Brain microvascular endothelial cell (primary cell): ENCODE measurements around the gene PTPN22.
"Not testable (repeated sequence)": the region's sequence is repeated elsewhere in the genome, so short reads cannot be mapped to it uniquely, and the experiment has no call there.

ENCODE experiments used
- DNase-seq: peaks from one replicate; pipeline ENCODE4 v3.0.0-alpha.2; 2020
- H3K27ac ChIP-seq: fragments of 250-450 bp; sonication (Bioruptor Pico); 2 replicates; pipeline ENCODE4 v1.5.1; 2020; ENCODE audit warnings: mild to moderate bottlenecking, moderate library complexity
- H3K27me3 ChIP-seq: fragments of 250-450 bp; sonication (Bioruptor Pico); replicated peaks from 2 replicates; pipeline ENCODE4 v1.5.1; 2020; ENCODE audit warnings: mild to moderate bottlenecking
- H3K36me3 ChIP-seq: fragments of 250-450 bp; sonication (Bioruptor Pico); replicated peaks from 2 replicates; pipeline ENCODE4 v1.5.1; 2020; ENCODE audit warnings: mild to moderate bottlenecking
- H3K4me3 ChIP-seq: 2 replicates; pipeline ENCODE4 v1.5.1; 2011; ENCODE audit warnings: low read depth, mild to moderate bottlenecking, control low read depth, low read length, moderate library complexity
- in situ Hi-C: cut with HindIII; loops from 2 replicates; pipeline ENCODE4 v1.10.0; 2017; ENCODE audit warnings: low sequenced_read_pairs, low pct_ligation_motif_present
- TF ChIP-seq, protein P1 (sequence below): IDR thresholded peaks from 2 replicates; pipeline ENCODE4 v1.5.1; 2011; ENCODE audit warnings: low read depth, mild to moderate bottlenecking, moderate library complexity, low read length, control low read depth, inconsistent platforms; ENCODE audit errors: missing control alignments

PTPN22 gene

DNA sequence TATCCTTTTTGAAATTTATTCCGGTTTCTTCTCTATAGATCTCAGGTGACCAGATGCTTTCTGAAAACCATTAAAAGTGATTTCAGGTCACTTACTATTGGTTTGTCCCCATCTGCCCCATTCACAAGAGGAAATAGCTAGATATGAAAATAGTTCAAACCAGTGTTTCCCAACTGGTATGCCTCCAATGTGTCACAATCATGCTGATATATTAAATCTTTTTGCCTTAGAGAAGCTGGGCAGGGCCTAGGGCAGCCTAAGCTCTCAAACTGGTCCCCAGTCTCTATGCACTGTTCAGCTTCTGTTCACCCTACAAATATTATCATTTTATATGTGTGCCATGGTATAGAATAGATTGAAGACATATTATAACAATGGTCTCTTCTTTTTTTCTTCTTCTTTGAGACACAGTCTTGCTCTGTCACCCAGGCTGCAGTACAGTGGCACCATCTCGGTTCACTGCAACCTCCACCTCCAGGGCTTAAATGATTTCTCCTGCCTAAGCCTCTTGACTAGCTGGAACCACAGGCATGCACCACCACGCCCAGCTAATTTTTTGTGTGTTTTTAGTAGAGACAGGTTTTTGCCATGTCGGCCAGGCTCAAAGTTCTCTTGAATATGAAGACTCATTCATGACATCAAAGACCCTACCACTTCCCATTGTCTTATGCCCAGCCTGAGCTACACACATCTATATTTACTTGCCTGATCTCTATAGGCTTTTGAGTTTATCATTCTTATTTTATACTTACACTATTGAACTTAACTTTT, 15.7 kb downstream of the PTPN22 start:
- H3K27ac ChIP-seq, result no peak overlapping the region
- H3K36me3 ChIP-seq, result no peaks in the 10 kb centered on the region
- TF ChIP-seq, protein P1, sequence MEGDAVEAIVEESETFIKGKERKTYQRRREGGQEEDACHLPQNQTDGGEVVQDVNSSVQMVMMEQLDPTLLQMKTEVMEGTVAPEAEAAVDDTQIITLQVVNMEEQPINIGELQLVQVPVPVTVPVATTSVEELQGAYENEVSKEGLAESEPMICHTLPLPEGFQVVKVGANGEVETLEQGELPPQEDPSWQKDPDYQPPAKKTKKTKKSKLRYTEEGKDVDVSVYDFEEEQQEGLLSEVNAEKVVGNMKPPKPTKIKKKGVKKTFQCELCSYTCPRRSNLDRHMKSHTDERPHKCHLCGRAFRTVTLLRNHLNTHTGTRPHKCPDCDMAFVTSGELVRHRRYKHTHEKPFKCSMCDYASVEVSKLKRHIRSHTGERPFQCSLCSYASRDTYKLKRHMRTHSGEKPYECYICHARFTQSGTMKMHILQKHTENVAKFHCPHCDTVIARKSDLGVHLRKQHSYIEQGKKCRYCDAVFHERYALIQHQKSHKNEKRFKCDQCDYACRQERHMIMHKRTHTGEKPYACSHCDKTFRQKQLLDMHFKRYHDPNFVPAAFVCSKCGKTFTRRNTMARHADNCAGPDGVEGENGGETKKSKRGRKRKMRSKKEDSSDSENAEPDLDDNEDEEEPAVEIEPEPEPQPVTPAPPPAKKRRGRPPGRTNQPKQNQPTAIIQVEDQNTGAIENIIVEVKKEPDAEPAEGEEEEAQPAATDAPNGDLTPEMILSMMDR, result no peak
- no peaks in the 10 kb centered on the region for H3K27me3 ChIP-seq
- H3K4me3 ChIP-seq, result no peak overlapping the region
- no peak for DNase-seq
- in situ Hi-C loops, result no loop called here

DNA sequence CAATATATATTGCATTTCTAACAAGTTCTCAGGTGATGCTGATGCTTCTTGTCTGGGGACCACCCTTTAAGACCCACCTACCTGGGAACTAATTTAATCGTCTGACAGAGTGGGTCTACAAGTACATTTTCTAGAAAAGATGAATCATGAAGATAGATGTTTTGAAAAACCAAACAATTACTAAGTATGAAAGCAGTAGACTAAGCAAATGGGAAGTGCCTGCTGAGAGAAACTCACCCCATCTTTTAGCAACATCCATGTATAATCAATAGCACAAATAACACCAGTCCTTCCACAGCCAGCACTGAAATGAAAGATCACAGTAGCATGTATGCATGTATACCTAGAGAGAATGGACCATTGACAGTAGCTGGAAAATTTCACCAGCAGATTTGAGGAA, 17.3 kb downstream of the PTPN22 start:
- DNase-seq, result no peak
- in situ Hi-C loops, result no loop called here
- TF ChIP-seq, protein P1, result no peak
- H3K36me3 ChIP-seq, result no peaks in the 10 kb centered on the region
- H3K27ac ChIP-seq, result no peak overlapping the region
- no peak overlapping the region for H3K4me3 ChIP-seq
- H3K27me3 ChIP-seq, result no peaks in the 10 kb centered on the region

DNA sequence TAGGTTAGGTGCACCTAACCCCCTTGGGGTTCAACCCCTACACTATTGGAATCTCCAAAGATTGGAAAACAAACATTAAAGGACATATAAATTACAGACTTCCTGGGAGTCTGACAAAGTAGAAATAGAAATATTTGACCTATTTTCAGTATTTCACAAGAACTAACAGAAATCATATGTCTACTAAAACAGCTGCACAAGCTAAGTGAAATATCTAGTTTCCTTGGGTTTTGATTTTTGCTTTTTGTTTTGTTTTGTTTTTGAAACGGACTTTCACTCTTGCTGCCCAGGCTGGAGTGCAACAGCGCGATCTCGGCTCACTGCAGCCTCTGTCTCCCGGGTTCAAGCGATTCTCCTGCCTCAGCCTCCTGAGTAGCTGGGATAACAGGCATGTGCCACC, 18.8 kb downstream of the PTPN22 start:
- in situ Hi-C loops, DNase-seq, H3K36me3 ChIP-seq, H3K27me3 ChIP-seq, H3K27ac ChIP-seq, H3K4me3 ChIP-seq: not testable (repeated sequence)

DNA sequence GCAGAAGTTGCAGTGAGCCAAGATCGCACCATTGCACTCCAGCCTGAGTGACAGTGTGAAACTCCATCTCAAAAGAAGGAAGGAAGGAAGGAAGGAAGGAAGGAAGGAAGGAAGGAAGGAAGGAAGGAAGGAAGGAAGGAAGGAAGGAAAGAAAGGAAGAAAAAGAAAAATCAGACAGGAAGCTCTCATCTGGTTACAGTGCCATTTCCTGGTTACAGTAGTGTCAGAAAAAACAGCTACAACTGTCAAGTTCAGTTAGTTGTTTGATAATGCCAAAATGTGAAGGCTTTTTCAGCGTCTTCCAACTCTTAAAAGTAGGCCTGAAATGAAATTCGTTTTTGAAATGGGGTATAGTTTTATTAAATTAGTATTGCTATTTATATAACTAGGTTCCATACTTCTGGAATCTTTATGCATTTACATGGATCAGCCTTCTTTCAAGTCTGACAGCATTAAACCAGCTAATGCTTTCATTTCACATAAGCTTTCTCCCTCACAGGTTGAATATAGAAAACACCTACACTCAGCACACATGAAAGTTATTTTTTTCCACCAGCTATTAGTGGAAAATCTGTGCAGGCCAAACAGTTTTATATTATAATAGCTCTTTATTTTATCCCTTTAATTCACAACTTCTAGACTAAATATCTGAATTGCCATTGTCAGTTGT, 21.2 kb downstream of the PTPN22 start:
- TF ChIP-seq, protein P1, result no peak
- in situ Hi-C loops, result no loop called here
- Histone ChIP-seq H3K4me3 (no peak overlapping the region), H3K27ac (no peak overlapping the region), H3K36me3 (no peaks in the 10 kb centered on the region), H3K27me3 (no peaks in the 10 kb centered on the region)
- DNase-seq, result no peak

DNA sequence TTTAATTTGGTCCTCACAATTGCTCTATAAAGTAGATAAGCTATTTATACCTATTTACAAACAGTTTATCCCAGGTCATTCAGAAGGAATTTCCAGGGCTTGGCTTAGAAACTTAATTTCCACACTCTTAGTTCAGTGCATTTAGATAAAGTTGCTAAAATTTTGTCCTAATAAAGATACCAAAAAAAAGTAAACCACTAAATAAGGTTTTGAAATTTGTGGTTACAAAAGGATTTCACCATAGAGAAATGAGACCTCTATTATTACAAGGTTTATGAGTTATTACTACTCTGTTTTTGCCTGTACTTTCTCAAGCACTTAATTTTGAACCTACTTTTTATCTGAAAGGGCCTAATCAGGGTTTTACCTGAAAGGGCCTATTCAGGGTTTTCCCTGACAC, 22.4 kb downstream of the PTPN22 start:
- Histone ChIP-seq H3K4me3 (no peak overlapping the region), H3K27me3 (no peaks in the 10 kb centered on the region), H3K36me3 (no peaks in the 10 kb centered on the region), H3K27ac (no peak overlapping the region)
- in situ Hi-C loops, result no loop called here
- TF ChIP-seq, protein P1, result no peak
- DNase-seq, result no peak

DNA sequence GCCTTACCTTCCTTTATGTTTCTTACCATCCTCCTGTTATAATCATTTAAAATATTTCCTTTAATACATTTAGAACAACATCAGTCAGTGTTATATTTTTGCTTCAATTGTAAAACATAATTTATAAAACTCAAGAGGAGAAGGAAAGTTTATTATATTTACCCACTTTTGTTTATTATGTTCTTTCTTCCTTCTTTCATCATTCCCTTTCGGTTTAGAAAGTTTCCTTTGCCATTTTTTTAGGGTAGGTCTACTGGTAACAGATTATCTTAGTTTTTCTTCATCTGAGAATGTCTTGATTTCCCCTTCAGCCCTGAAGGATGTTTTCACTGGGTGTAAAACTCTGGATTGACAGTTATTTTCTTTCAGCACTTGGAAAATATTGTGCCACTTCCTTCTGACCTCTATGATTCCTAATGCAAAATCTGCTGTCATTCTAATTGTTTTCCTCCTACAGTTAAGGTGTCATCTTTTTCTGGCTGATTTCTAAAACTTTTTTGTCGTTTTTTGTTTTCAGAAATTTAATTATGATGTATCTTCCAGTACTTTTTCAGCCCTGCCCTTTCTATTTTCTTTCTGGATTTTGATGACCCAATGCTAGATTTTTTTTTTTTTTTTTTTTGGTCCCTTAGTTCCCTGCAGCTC, 25.0 kb downstream of the PTPN22 start:
- TF ChIP-seq, protein P1, result no peak
- no peak for DNase-seq
- in situ Hi-C loops, result no loop called here
- H3K27ac ChIP-seq, result no peak overlapping the region
- H3K36me3 ChIP-seq, result no peaks in the 10 kb centered on the region
- H3K27me3 ChIP-seq, result no peaks in the 10 kb centered on the region
- no peak overlapping the region for H3K4me3 ChIP-seq
